ENCODE measurements around the gene CLEC6A. TPM values are rescaled to one million over a fixed set of nuclear protein-coding genes. Genes with fewer than 3 reads are reported as not detected.
"Not testable (repeated sequence)": the region's sequence is repeated elsewhere in the genome, so short reads cannot be mapped to it uniquely, and the experiment has no call there.

Gene CLEC6A
- total RNA-seq, result not detected in 2 replicates
- long read RNA-seq, result 0 reads

DNA sequence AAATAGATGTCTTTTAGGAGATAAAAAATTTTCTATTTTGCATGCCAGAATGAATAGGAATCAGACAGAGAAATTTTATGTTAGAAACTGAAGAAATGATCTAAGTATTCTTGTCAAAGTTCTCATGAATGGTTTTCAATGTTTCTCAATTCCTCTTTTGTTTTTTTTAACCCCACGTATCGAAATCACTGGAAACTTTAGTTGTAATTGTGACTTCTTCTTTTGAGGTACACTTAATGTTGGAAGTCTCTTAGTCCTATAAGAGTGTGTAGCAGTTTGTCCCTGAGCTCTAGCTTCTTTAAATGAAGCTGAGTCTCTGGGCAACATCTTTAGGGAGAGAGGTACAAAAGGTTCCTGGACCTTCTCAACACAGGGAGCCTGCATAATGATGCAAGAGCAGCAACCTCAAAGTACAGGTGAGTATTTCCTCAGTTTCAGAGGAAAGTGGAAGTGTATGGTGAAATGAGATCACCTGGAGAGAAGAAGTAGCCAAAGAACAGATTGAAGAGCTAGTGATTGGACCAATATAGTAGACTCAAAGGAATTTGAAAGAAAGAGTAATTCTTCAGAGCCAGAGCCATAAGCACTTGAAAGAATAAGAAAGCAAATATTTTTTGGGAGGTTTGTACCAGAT is at the start of gene CLEC6A:
CLEC6A (plus strand) TSS at position 236 of the 634 bp plus-strand sequence; CDS start at position 386, 150 bp downstream.
- TF ChIP-seq, protein P1, sequence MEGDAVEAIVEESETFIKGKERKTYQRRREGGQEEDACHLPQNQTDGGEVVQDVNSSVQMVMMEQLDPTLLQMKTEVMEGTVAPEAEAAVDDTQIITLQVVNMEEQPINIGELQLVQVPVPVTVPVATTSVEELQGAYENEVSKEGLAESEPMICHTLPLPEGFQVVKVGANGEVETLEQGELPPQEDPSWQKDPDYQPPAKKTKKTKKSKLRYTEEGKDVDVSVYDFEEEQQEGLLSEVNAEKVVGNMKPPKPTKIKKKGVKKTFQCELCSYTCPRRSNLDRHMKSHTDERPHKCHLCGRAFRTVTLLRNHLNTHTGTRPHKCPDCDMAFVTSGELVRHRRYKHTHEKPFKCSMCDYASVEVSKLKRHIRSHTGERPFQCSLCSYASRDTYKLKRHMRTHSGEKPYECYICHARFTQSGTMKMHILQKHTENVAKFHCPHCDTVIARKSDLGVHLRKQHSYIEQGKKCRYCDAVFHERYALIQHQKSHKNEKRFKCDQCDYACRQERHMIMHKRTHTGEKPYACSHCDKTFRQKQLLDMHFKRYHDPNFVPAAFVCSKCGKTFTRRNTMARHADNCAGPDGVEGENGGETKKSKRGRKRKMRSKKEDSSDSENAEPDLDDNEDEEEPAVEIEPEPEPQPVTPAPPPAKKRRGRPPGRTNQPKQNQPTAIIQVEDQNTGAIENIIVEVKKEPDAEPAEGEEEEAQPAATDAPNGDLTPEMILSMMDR (IDR thresholded peaks at IDR 0.05; ENCODE audit: unreplicated experiment), result no peak
- Mint-ChIP-seq H3K9me3 (ENCODE audit: low read depth) (peaks cover 5% of the 10 kb centered on the region), H3K27ac (no peak within 1 kb of the TSS), H3K36me3 (ENCODE audit: insufficient read depth) (no peaks in the 10 kb centered on the region), H3K27me3 (no peaks in the 10 kb centered on the region), H3K4me1 (ENCODE audit: low read depth) (peaks cover 3% of the 10 kb centered on the region), H3K4me3 (ENCODE audit: low read depth) (no peak within 1 kb of the TSS)
- no peak for DNase-seq (ENCODE audit: low spot score, unreplicated experiment)

DNA sequence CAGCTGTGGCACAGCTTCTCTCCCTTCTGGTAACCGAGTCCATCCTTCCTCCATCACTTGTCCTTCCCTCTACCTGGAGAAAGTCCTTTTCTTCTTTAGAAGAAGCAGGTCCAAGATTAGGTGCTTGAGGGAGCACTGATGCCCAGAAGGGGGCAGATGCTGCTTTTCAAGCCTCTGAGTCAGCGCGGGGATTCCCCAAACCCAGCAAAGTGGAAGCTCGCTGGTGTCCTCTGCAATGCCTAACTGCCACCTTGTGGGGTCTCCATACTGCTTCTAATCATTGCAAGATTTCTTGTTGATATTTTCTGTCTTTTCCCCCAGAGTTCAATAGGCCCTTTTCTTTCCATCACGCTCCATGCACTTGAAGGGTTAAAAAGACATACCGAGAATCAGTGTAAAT is 36.2 kb upstream of the CLEC6A start:
- not testable (repeated sequence) for H3K36me3 Mint-ChIP-seq (ENCODE audit: insufficient read depth); H3K27ac Mint-ChIP-seq; H3K27me3 Mint-ChIP-seq; H3K9me3 Mint-ChIP-seq (ENCODE audit: low read depth); H3K4me3 Mint-ChIP-seq (ENCODE audit: low read depth); DNase-seq (ENCODE audit: low spot score, unreplicated experiment)
- TF ChIP-seq, protein P1 (IDR thresholded peaks at IDR 0.05; ENCODE audit: unreplicated experiment), result peak; percentile 15
- peaks cover 12% of the 10 kb centered on the region for H3K4me1 Mint-ChIP-seq (ENCODE audit: low read depth)

DNA sequence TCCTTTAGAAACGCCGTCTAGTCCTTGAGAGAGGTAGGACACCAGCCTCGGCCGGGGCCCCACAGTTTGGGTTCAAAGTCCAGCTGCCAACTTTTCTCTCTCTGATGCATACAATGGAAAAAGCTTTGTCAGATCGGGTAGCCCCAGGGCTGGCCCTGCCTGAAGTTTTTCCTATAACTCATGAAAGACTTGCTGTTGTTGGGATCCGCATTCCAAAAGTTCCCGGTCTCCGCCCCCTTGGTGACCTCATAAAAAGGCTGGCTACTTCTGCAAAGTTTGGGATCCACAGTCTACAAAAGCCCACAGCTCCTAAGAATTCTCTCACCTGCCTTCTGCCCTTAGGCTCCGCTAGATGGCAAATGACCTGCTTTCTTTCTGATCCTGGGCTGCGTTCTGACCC is 35.3 kb upstream of the CLEC6A start:
- peaks cover 8% of the 10 kb centered on the region for H3K9me3 Mint-ChIP-seq (ENCODE audit: low read depth)
- no peak for DNase-seq (ENCODE audit: low spot score, unreplicated experiment)
- no peaks in the 10 kb centered on the region for H3K27me3 Mint-ChIP-seq
- TF ChIP-seq, protein P1 (IDR thresholded peaks at IDR 0.05; ENCODE audit: unreplicated experiment), result no peak
- no peak overlapping the region for H3K4me3 Mint-ChIP-seq (ENCODE audit: low read depth)
- H3K4me1 Mint-ChIP-seq (ENCODE audit: low read depth), result peaks cover 12% of the 10 kb centered on the region
- H3K36me3 Mint-ChIP-seq (ENCODE audit: insufficient read depth), result peaks cover 3% of the 10 kb centered on the region
- H3K27ac Mint-ChIP-seq, result no peak overlapping the region

DNA sequence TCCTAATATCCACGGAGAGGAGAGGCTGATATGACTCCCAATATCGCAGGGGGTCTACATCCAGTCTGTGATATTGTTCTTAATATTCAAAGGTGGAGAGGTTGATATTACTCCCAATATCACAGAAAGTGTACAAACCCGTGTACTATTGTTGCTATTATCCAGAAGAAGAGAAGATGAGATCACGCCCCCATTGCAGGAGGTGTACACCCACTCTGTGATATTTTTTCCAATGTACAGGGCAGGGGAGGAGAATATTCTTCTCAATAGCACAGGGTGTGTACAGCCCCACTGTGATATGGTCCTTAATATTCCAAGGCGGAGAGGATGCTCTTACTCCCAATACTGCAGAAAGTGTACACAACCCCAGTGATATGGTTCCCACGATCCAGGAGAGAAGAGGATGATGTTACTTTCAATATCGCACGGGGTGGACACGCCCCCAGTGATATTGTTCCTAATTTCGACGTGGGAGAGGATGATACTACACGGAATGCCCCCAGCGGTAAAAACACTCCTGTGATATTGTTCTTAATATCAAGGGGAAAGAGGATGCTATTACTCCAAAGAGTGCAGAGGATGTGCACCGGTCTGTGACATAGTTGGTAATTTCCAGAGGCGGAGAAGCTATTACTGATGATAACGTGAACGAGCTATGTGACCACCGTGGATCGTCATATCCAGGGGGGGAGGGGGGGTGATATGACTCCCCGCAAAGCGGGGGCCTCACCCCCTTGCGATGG is 11.1 kb upstream of the CLEC6A start:
- H3K27me3 Mint-ChIP-seq; H3K4me3 Mint-ChIP-seq (ENCODE audit: low read depth); H3K27ac Mint-ChIP-seq; DNase-seq (ENCODE audit: low spot score, unreplicated experiment); H3K9me3 Mint-ChIP-seq (ENCODE audit: low read depth); H3K36me3 Mint-ChIP-seq (ENCODE audit: insufficient read depth); H3K4me1 Mint-ChIP-seq (ENCODE audit: low read depth): not testable (repeated sequence)

DNA sequence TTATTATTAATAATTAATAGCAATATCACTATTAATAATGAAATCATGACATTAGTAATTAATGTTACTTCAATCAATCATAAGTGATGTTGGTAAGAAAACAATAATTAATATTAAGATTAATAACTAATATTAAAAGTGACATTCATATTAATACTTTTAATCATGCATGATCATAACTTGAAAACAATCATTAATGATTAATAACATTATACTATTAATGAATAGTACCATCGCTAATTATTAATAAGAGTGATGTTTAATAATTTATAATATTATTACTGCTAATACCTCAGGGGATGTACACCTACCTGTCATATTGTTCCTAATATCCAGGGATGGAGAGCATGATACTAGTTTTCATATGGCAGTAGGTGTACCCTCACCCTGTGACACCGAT is 10.0 kb upstream of the CLEC6A start:
- no peak for DNase-seq (ENCODE audit: low spot score, unreplicated experiment)
- Mint-ChIP-seq H3K36me3 (ENCODE audit: insufficient read depth) (no peaks in the 10 kb centered on the region), H3K9me3 (ENCODE audit: low read depth) (no peaks in the 10 kb centered on the region), H3K4me1 (ENCODE audit: low read depth) (peaks cover 17% of the 10 kb centered on the region), H3K4me3 (ENCODE audit: low read depth) (no peak overlapping the region), H3K27ac (no peak overlapping the region), H3K27me3 (peaks cover 4% of the 10 kb centered on the region)
- TF ChIP-seq, protein P1 (IDR thresholded peaks at IDR 0.05; ENCODE audit: unreplicated experiment), result no peak

Measured in progenitor cell of endocrine pancreas (in vitro differentiated cells).